ENCODE measurements around the gene TSPAN4.

The TSPAN4 gene

DNA sequence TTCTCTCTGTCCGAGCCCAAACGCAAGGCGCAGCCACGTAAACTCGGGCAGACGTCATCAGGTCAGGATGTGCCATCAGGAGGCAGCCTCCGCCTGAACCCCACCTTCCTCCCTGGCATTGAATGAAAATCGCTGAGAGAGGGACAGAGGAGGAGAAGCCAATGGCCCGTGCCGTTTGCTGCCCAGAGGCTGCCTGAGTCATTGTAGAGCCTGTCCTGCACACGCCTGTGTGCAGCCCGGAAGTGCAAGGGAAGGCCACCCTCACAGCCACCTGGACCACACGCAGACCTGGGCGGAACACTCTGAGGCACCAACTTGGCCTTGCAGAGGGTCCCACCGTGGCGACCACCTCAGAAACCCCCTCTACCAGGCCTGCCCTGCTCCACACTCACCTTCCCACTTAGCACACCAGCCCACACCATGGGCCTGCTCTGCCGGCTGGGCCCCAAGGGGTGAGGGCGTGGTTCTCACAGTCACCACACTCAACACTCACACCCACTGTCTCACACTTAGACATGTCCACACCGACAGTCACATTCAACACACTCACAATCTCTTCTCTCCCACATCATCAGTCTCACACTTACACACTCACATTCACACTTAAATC lies 58.9 kb downstream of the TSPAN4 start:
- TF ChIP-seq, protein P1, sequence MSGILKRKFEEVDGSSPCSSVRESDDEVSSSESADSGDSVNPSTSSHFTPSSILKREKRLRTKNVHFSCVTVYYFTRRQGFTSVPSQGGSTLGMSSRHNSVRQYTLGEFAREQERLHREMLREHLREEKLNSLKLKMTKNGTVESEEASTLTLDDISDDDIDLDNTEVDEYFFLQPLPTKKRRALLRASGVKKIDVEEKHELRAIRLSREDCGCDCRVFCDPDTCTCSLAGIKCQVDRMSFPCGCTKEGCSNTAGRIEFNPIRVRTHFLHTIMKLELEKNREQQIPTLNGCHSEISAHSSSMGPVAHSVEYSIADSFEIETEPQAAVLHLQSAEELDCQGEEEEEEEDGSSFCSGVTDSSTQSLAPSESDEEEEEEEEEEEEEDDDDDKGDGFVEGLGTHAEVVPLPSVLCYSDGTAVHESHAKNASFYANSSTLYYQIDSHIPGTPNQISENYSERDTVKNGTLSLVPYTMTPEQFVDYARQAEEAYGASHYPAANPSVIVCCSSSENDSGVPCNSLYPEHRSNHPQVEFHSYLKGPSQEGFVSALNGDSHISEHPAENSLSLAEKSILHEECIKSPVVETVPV (CRISPR knock-in tag; IDR thresholded peaks at IDR 0.05) = no peak
- TF ChIP-seq ZNF70 (CRISPR knock-in tag; IDR thresholded peaks at IDR 0.05) (no peak), ZNF8 (CRISPR knock-in tag; IDR thresholded peaks at IDR 0.05) (no peak), TOX (CRISPR knock-in tag; IDR thresholded peaks at IDR 0.05; ENCODE audit: borderline replicate concordance) (no peak)
- no peak for ATAC-seq

DNA sequence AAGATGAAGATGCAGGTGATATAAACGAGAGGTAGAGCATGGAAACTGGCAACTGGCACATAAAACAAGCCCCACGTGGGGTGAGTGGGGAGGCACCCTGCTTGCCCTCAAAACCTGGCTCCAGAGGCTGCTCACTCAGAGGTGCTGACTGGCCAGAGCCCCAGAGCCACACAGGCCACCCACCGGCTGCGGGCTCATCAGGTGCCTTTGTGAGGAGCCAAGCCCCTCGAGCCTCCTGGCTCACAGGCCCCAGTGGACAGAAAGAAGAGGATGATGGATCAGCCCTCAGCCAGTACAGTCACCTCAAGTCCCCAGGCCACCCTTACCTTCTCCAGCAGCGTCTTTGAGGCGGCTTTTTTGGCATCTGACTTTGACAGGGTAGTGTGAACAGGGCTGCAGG lies 61.7 kb downstream of the TSPAN4 start:
- TF ChIP-seq, protein P2, sequence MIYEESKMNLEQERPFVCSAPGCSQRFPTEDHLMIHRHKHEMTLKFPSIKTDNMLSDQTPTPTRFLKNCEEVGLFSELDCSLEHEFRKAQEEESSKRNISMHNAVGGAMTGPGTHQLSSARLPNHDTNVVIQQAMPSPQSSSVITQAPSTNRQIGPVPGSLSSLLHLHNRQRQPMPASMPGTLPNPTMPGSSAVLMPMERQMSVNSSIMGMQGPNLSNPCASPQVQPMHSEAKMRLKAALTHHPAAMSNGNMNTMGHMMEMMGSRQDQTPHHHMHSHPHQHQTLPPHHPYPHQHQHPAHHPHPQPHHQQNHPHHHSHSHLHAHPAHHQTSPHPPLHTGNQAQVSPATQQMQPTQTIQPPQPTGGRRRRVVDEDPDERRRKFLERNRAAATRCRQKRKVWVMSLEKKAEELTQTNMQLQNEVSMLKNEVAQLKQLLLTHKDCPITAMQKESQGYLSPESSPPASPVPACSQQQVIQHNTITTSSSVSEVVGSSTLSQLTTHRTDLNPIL (CRISPR knock-in tag; IDR thresholded peaks at IDR 0.05; ENCODE audit: low read depth) = no peak
- no peak for TF ChIP-seq SNAI2 (CRISPR knock-in tag; IDR thresholded peaks at IDR 0.05)
- no peak for TF ChIP-seq ESRRG (CRISPR knock-in tag; IDR thresholded peaks at IDR 0.05)
- TF ChIP-seq, protein P1 (CRISPR knock-in tag; IDR thresholded peaks at IDR 0.05) = no peak
- no peak for TF ChIP-seq ZNF565 (CRISPR knock-in tag; conservative IDR thresholded peaks at IDR 0.05; ENCODE audit: low read depth)
- ATAC-seq = no peak

DNA sequence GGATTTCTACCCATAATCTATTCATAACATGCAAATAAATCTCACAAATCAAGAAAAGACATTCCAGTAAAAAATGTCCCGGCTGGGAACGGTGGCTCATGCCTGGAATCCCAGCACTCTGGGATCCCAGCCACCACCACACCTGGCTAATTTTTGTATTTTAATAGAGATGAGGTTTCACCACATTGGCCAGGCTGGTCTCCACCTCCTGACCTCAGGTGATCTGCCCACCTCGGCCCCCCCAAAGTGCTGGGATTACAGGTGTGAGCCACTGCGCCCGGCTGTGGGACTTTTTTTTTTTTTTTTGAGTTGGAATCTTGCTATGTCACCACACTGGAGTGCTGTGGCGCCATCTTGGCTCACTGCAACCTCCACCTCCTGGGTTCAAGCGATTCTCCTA lies 63.3 kb downstream of the TSPAN4 start:
- ATAC-seq = no peak
- TF ChIP-seq CSDC2 (CRISPR knock-in tag; IDR thresholded peaks at IDR 0.05) (no peak), TCF4 (CRISPR knock-in tag; IDR thresholded peaks at IDR 0.05; ENCODE audit: borderline replicate concordance) (no peak), ISL1 (CRISPR knock-in tag; IDR thresholded peaks at IDR 0.05) (no peak), PPARA (CRISPR knock-in tag; IDR thresholded peaks at IDR 0.05; ENCODE audit: borderline replicate concordance) (no peak)

DNA sequence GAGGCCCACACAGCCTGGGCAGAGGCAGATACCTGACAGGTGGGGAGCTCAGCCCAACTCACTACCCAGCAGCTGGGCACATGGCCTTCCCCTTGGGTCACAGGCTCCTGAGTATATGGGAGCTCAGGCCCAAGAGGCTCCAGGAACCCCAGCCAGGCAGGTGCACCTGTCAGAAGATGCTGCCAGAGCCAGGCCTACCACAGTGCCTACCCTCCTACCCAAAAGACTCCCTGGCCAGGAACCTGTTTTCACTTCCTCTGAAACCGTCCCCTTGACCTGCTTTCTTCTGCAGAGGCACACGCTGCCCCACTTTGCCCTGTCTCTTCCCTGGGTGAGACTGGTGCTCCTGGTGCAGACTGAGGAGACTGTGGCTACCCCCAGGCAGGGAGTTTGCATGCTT lies 65.0 kb downstream of the TSPAN4 start:
- no peak for ATAC-seq

More for the DNA sequence above, 65.0 kb downstream of the TSPAN4 start:
- TF ChIP-seq TOX (CRISPR knock-in tag; IDR thresholded peaks at IDR 0.05; ENCODE audit: borderline replicate concordance) (no peak), ISL1 (CRISPR knock-in tag; IDR thresholded peaks at IDR 0.05) (no peak), TCF4 (CRISPR knock-in tag; IDR thresholded peaks at IDR 0.05; ENCODE audit: borderline replicate concordance) (no peak), ZNF70 (CRISPR knock-in tag; IDR thresholded peaks at IDR 0.05) (no peak), BACH2 (CRISPR knock-in tag; IDR thresholded peaks at IDR 0.05; ENCODE audit: borderline replicate concordance) (no peak), ESRRG (CRISPR knock-in tag; IDR thresholded peaks at IDR 0.05) (no peak), SNAI2 (CRISPR knock-in tag; IDR thresholded peaks at IDR 0.05) (no peak), CSDC2 (CRISPR knock-in tag; IDR thresholded peaks at IDR 0.05) (no peak), ZC3H10 (CRISPR knock-in tag; IDR thresholded peaks at IDR 0.05) (no peak), OSR1 (CRISPR knock-in tag; IDR thresholded peaks at IDR 0.05) (no peak), ZFP3 (CRISPR knock-in tag; IDR thresholded peaks at IDR 0.05) (no peak), ZNF8 (CRISPR knock-in tag; IDR thresholded peaks at IDR 0.05) (no peak), ZNF565 (CRISPR knock-in tag; conservative IDR thresholded peaks at IDR 0.05; ENCODE audit: low read depth) (no peak), PPARA (CRISPR knock-in tag; IDR thresholded peaks at IDR 0.05; ENCODE audit: borderline replicate concordance) (no peak)
- TF ChIP-seq, protein P1 (CRISPR knock-in tag; IDR thresholded peaks at IDR 0.05) = no peak
- TF ChIP-seq, protein P3, sequence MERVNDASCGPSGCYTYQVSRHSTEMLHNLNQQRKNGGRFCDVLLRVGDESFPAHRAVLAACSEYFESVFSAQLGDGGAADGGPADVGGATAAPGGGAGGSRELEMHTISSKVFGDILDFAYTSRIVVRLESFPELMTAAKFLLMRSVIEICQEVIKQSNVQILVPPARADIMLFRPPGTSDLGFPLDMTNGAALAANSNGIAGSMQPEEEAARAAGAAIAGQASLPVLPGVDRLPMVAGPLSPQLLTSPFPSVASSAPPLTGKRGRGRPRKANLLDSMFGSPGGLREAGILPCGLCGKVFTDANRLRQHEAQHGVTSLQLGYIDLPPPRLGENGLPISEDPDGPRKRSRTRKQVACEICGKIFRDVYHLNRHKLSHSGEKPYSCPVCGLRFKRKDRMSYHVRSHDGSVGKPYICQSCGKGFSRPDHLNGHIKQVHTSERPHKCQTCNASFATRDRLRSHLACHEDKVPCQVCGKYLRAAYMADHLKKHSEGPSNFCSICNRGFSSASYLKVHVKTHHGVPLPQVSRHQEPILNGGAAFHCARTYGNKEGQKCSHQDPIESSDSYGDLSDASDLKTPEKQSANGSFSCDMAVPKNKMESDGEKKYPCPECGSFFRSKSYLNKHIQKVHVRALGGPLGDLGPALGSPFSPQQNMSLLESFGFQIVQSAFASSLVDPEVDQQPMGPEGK (CRISPR knock-in tag; IDR thresholded peaks at IDR 0.05; ENCODE audit: borderline replicate concordance) = no peak
- TF ChIP-seq, protein P4, sequence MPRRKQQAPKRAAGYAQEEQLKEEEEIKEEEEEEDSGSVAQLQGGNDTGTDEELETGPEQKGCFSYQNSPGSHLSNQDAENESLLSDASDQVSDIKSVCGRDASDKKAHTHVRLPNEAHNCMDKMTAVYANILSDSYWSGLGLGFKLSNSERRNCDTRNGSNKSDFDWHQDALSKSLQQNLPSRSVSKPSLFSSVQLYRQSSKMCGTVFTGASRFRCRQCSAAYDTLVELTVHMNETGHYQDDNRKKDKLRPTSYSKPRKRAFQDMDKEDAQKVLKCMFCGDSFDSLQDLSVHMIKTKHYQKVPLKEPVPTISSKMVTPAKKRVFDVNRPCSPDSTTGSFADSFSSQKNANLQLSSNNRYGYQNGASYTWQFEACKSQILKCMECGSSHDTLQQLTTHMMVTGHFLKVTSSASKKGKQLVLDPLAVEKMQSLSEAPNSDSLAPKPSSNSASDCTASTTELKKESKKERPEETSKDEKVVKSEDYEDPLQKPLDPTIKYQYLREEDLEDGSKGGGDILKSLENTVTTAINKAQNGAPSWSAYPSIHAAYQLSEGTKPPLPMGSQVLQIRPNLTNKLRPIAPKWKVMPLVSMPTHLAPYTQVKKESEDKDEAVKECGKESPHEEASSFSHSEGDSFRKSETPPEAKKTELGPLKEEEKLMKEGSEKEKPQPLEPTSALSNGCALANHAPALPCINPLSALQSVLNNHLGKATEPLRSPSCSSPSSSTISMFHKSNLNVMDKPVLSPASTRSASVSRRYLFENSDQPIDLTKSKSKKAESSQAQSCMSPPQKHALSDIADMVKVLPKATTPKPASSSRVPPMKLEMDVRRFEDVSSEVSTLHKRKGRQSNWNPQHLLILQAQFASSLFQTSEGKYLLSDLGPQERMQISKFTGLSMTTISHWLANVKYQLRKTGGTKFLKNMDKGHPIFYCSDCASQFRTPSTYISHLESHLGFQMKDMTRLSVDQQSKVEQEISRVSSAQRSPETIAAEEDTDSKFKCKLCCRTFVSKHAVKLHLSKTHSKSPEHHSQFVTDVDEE (CRISPR knock-in tag; IDR thresholded peaks at IDR 0.05) = no peak
